DND-41 (cell line): ENCODE results near the gene FNDC3B.

ENCODE experiments used
- ATAC-seq: fragments of 200-7000 bp; cut with Tn5 transposase; 3 replicates; pipeline ENCODE4 v1.9.1; 2021; ENCODE audit warnings: low read depth; ENCODE audit not compliant: insufficient read depth
- DNase-seq: peaks from one replicate; pipeline ENCODE4 v3.0.0-alpha.2; 2020
- H2AFZ ChIP-seq: 2 replicates; pipeline ENCODE4 v1.6.0; 2012; ENCODE audit warnings: low read depth, low read length
- H3K27ac ChIP-seq: 2 replicates; pipeline ENCODE4 v1.5.1; 2012; ENCODE audit warnings: low read length, inconsistent platforms
- H3K27me3 ChIP-seq: fragments of 200-600 bp; sonication (generic); 2 replicates; pipeline ENCODE4 v1.6.0; 2012; ENCODE audit warnings: low read length, mild to moderate bottlenecking, inconsistent platforms; ENCODE audit not compliant: insufficient read depth, poor library complexity
- H3K36me3 ChIP-seq: 2 replicates; pipeline ENCODE4 v1.5.1; 2012; ENCODE audit warnings: low read length, inconsistent platforms; ENCODE audit not compliant: insufficient read depth
- H3K4me1 ChIP-seq: 2 replicates; pipeline ENCODE4 v1.5.1; 2012; ENCODE audit warnings: mild to moderate bottlenecking, low read length; ENCODE audit not compliant: insufficient read depth
- H3K4me2 ChIP-seq: 2 replicates; pipeline ENCODE4 v1.6.0; 2012; ENCODE audit warnings: mild to moderate bottlenecking, moderate library complexity, low read length, inconsistent platforms; ENCODE audit not compliant: insufficient read depth
- H3K4me3 ChIP-seq, 2 experiments: fragments of 200-600 bp in 1 of 2; shearing (Covaris generic) in 1 of 2; 2 replicates each; pipeline ENCODE4 v1.5.1; 2012 to 2016; ENCODE audit warnings: inconsistent platforms in 2 of 2, low read length in 2 of 2, mild to moderate bottlenecking in 2 of 2, low read depth in 1 of 2, moderate library complexity in 1 of 2
- H3K79me2 ChIP-seq: 2 replicates; pipeline ENCODE4 v1.6.0; 2012; ENCODE audit warnings: low read length, inconsistent platforms; ENCODE audit not compliant: insufficient read depth
- H3K9ac ChIP-seq: 2 replicates; pipeline ENCODE4 v1.6.0; 2012; ENCODE audit warnings: low read depth, mild to moderate bottlenecking, inconsistent platforms, low read length, moderate library complexity
- H3K9me3 ChIP-seq: 2 replicates; pipeline ENCODE4 v1.5.1; 2012; ENCODE audit warnings: low read length, moderate library complexity, mild to moderate bottlenecking, inconsistent platforms; ENCODE audit not compliant: insufficient read depth, severe bottlenecking
- H4K20me1 ChIP-seq: 2 replicates; pipeline ENCODE4 v1.6.0; 2012; ENCODE audit warnings: low read length; ENCODE audit not compliant: insufficient read depth
- CTCF ChIP-seq: IDR thresholded peaks from 2 replicates; pipeline ENCODE4 v1.5.1; 2012; ENCODE audit warnings: borderline replicate concordance, low read length, moderate library complexity, mild to moderate bottlenecking; ENCODE audit not compliant: poor library complexity, severe bottlenecking; ENCODE audit errors: extremely low read depth
- EZH2 ChIP-seq: IDR thresholded peaks from 3 replicates; pipeline ENCODE4 v1.6.1; 2012; ENCODE audit warnings: borderline replicate concordance, low read depth, mild to moderate bottlenecking, moderate library complexity, low read length, inconsistent platforms; ENCODE audit not compliant: severe bottlenecking

Gene FNDC3B

GRCh38 chr3:172175254-172175599 lies 135.8 kb downstream of the FNDC3B start:
- no peaks in the 10 kb centered on the region; the same call in 1 of the 2 replicates for H4K20me1 ChIP-seq
- no peak for DNase-seq
- no peak for TF ChIP-seq EZH2
- TF ChIP-seq CTCF = no peak
- no peak for ATAC-seq
- no peak overlapping the region for H3K4me2 ChIP-seq
- H3K27ac ChIP-seq = no peak overlapping the region
- no peaks in the 10 kb centered on the region for H3K9me3 ChIP-seq
- no peaks in the 10 kb centered on the region for H3K36me3 ChIP-seq
- no peak overlapping the region for H2AFZ ChIP-seq
- no peaks in the 10 kb centered on the region for H3K27me3 ChIP-seq
- no peaks in the 10 kb centered on the region for H3K79me2 ChIP-seq
- H3K4me1 ChIP-seq = no peaks in the 10 kb centered on the region
- H3K4me3 ChIP-seq = no peak overlapping the region
- no peak overlapping the region for H3K9ac ChIP-seq

GRCh38 chr3:172176061-172176770 lies 136.8 kb downstream of the FNDC3B start:
- Histone ChIP-seq H3K4me1 (no peaks in the 10 kb centered on the region), H3K4me2 (no peak overlapping the region), H3K9ac (no peak overlapping the region), H3K9me3 (no peaks in the 10 kb centered on the region), H3K36me3 (no peaks in the 10 kb centered on the region), H3K27ac (no peak overlapping the region), H3K4me3 (no peak overlapping the region), H4K20me1 (no peaks in the 10 kb centered on the region), H2AFZ (no peak overlapping the region), H3K27me3 (no peaks in the 10 kb centered on the region), H3K79me2 (no peaks in the 10 kb centered on the region)
- ATAC-seq = no peak
- DNase-seq = no peak
- no peak for TF ChIP-seq EZH2
- no peak for TF ChIP-seq CTCF

- Histone ChIP-seq H3K9me3 (no peaks in the 10 kb centered on the region), H3K36me3 (no peaks in the 10 kb centered on the region), H3K4me1 (no peaks in the 10 kb centered on the region), H3K27ac (no peak overlapping the region), H4K20me1 (peaks cover 2% of the 10 kb centered on the region; the same call in 1 of the 2 replicates), H2AFZ (no peak overlapping the region), H3K4me3 (no peak overlapping the region), H3K9ac (no peak overlapping the region), H3K79me2 (no peaks in the 10 kb centered on the region), H3K4me2 (no peak overlapping the region), H3K27me3 (no peaks in the 10 kb centered on the region)
- DNase-seq (no peak), ATAC-seq (no peak)
- TF ChIP-seq CTCF (no peak), EZH2 (no peak)
These were observed 137.7 kb downstream of the FNDC3B start for GRCh38 chr3:172177046-172177445.
